ENCODE data around the gene TSPAN6.

GRCh38 chrX:100647739-100648138 lies 11.1 kb upstream of the TSPAN6 start:
- TF ChIP-seq SPI1 (IDR thresholded peaks at IDR 0.05; ENCODE audit: low read depth, low read length) (no peak), POLR2A (IDR thresholded peaks at IDR 0.05; ENCODE audit: low read depth, low read length) (no peak), POLR2AphosphoS5 (IDR thresholded peaks at IDR 0.05; ENCODE audit: low read depth, low read length) (no peak), TAF1 (IDR thresholded peaks at IDR 0.05; ENCODE audit: low read depth, low read length) (no peak), PAX5 (IDR thresholded peaks at IDR 0.05; ENCODE audit: insufficient read depth, low read length, severe bottlenecking) (no peak), POU2F2 (IDR thresholded peaks at IDR 0.05; ENCODE audit: low read depth, low read length) (no peak)
